Vagina (tissue), 2 donors: ENCODE data around the gene SEMA4D. TPM values are rescaled to one million over a fixed set of nuclear protein-coding genes. Genes with fewer than 3 reads are reported as not detected.

ENCODE experiments used
- DNase-seq, 2 donors: peaks; one replicate each; pipeline ENCODE4 v3.0.0-alpha.2; 2017; ENCODE audit errors: extremely low spot score in 2 of 2
- H3K27ac ChIP-seq: fragments of 200-600 bp; sonication (generic); one replicate; pipeline ENCODE4 v1.5.1; 2019
- H3K27me3 ChIP-seq: fragments of 200-600 bp; sonication (generic); one replicate; pipeline ENCODE4 v1.5.1; 2019
- H3K36me3 ChIP-seq, 2 donors: fragments of 200-600 bp; sonication (generic); one replicate each; pipeline ENCODE4 v1.5.1; 2017 to 2019
- H3K4me1 ChIP-seq: fragments of 200-600 bp; sonication (generic); one replicate; pipeline ENCODE4 v1.5.1; 2019
- H3K4me3 ChIP-seq, 2 donors: fragments of 200-600 bp; sonication (generic); 1 replicate in 1 of 2; 2 replicates in 1 of 2; pipeline ENCODE4 v1.5.1; 2016 to 2019
- H3K9me3 ChIP-seq: fragments of 200-600 bp; sonication (generic); one replicate; pipeline ENCODE4 v1.5.1; 2019
- POLR2A ChIP-seq, 2 donors: fragments of 450-650 bp; IDR thresholded peaks; one replicate each; pipeline ENCODE4 v1.6.1; 2017; ENCODE audit warnings: antibody characterized with exemption in 2 of 2, mild to moderate bottlenecking in 2 of 2, moderate library complexity in 2 of 2
- POLR2AphosphoS5 ChIP-seq, 2 donors: sonication (generic); formaldehyde crosslinking; IDR thresholded peaks; one replicate each; pipeline ENCODE4 v1.9.0; 2017; ENCODE audit warnings: antibody characterized with exemption in 2 of 2, mild to moderate bottlenecking in 2 of 2, low read depth in 1 of 2; ENCODE audit not compliant: insufficient read depth in 1 of 2
- intact Hi-C: fragments of 100-400 bp; cut with DNase I; formaldehyde crosslinking; loops from one replicate; pipeline ENCODE4 v1.15.1; 2023
- total RNA-seq: library from RNA; depleted of rRNA; stranded (reverse); fragments of >200 nt; gene quantifications from one replicate; pipeline ENCODE4 v1.2.3, GENCODE V29; 2016
- TF ChIP-seq, protein P1 (sequence below), 3 experiments: fragments of 450-650 bp in 2 of 3; fragments of 200-600 bp in 1 of 3; sonication (generic) in 1 of 3; IDR thresholded peaks; one replicate each; pipeline ENCODE4 v1.5.1; 2017 to 2019; ENCODE audit warnings: antibody characterized with exemption in 3 of 3, mild to moderate bottlenecking in 2 of 3, moderate library complexity in 2 of 3

The SEMA4D gene
- total RNA-seq, 1 donor from 2014 or later = 39.3 TPM

DNA sequence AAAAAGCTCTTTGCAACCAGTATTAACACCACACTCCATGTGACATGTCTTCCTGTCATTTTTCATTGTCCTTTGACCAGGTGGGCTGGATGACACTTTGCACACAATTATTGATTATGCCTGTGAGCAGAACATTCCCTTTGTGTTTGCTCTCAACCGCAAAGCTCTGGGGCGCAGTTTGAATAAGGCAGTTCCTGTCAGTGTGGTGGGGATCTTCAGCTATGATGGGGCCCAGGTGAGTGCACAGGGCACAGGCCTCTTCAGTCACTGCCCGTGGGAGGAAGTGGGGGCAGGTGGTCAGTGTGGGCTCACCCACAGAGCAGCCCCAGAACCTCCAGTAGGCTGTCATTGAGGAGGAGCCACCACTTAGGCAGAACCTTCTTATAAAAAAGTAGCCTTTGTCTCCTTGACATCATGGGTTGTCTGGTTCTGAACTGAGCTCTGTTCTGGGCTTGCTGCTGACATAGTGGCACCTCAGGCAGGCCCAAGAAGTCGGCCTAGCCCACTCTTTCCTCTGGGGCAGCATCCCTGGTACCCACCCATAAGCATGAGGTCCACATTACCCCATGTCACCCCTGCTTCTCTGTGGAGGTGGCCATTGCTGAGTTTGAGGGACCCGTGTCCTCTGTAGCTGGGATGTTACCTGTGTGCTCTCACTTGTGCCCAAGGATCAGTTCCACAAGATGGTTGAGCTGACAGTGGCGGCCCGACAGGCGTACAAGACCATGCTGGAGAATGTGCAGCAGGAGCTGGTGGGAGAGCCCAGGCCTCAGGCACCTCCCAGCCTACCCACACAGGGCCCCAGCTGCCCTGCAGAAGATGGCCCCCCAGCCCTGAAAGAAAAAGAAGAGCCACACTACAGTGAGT lies 140.3 kb downstream of the SEMA4D start:
- intact Hi-C loops = no loop called here
- Histone ChIP-seq H3K27me3 (no peaks in the 10 kb centered on the region), H3K4me3 (no peak overlapping the region), H3K27ac (no peak overlapping the region), H3K36me3 (peaks cover 0 to 93% of the 10 kb centered on the region in 2 donors), H3K9me3 (no peaks in the 10 kb centered on the region), H3K4me1 (peaks cover 9% of the 10 kb centered on the region)
- no peak for TF ChIP-seq POLR2AphosphoS5 (IDR thresholded peaks at IDR 0.05; ENCODE audit: insufficient read depth in 1 of 2, low read depth in 1 of 2)
- no peak for TF ChIP-seq POLR2A (IDR thresholded peaks at IDR 0.05)
- TF ChIP-seq, protein P1, sequence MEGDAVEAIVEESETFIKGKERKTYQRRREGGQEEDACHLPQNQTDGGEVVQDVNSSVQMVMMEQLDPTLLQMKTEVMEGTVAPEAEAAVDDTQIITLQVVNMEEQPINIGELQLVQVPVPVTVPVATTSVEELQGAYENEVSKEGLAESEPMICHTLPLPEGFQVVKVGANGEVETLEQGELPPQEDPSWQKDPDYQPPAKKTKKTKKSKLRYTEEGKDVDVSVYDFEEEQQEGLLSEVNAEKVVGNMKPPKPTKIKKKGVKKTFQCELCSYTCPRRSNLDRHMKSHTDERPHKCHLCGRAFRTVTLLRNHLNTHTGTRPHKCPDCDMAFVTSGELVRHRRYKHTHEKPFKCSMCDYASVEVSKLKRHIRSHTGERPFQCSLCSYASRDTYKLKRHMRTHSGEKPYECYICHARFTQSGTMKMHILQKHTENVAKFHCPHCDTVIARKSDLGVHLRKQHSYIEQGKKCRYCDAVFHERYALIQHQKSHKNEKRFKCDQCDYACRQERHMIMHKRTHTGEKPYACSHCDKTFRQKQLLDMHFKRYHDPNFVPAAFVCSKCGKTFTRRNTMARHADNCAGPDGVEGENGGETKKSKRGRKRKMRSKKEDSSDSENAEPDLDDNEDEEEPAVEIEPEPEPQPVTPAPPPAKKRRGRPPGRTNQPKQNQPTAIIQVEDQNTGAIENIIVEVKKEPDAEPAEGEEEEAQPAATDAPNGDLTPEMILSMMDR (IDR thresholded peaks at IDR 0.05) = no peak
- peak; percentile 79 to 80 for DNase-seq

DNA sequence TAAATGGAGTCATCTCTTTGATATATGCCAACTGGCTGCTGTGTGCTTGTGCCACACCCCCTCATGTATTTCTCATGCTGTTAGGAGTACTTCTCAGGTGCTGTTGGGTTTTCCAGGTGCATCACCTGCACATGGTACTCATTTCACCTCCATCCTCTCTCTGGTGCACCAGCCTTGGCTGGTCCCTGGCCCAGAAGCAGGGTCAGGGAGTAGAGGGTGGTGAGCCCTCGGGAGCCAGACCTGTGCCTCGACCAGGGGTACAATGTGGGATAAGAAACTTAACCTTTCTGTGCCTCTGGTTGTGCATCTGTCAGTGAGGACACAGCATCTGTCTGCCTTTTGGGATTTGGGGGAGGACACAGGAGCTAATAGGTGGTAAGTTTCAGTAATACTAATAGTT lies 141.1 kb downstream of the SEMA4D start:
- Histone ChIP-seq H3K4me3 (no peak overlapping the region), H3K27ac (no peak overlapping the region), H3K4me1 (peaks cover 9% of the 10 kb centered on the region), H3K36me3 (peaks cover 0 to 96% of the 10 kb centered on the region in 2 donors), H3K9me3 (no peaks in the 10 kb centered on the region), H3K27me3 (no peaks in the 10 kb centered on the region)
- no peak for DNase-seq
- intact Hi-C loops = no loop called here
- no peak for TF ChIP-seq POLR2AphosphoS5 (IDR thresholded peaks at IDR 0.05; ENCODE audit: insufficient read depth in 1 of 2, low read depth in 1 of 2)
- TF ChIP-seq POLR2A (IDR thresholded peaks at IDR 0.05) = no peak
- TF ChIP-seq, protein P1 (IDR thresholded peaks at IDR 0.05) = no peak

DNA sequence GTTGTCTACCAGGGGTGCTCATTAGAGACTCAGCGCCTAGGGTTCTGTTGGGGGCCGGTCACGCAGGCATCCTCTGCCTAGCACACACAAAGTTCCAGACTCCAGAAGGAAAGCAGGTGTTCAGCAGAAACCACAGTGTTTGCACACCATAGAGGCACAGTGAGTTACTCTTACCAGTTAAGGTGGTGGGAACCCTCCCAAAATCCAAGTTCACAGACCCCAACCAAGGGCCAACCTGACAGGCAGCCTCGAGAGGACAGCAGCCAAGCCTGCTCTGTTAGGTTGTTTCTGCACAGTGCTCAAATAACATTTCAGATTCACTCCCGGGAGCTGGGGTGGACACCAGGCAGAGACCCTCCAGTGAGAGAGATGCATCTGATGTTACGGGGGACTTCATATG lies 143.4 kb downstream of the SEMA4D start:
- H3K27ac ChIP-seq = no peak overlapping the region
- intact Hi-C loops = no loop called here
- H3K4me3 ChIP-seq = no peak overlapping the region
- no peak for DNase-seq
- no peaks in the 10 kb centered on the region for H3K9me3 ChIP-seq
- TF ChIP-seq POLR2A (IDR thresholded peaks at IDR 0.05) (no peak), POLR2AphosphoS5 (IDR thresholded peaks at IDR 0.05; ENCODE audit: insufficient read depth in 1 of 2, low read depth in 1 of 2) (no peak)
- TF ChIP-seq, protein P1 (IDR thresholded peaks at IDR 0.05) = no peak
- H3K4me1 ChIP-seq = no peaks in the 10 kb centered on the region
- H3K36me3 ChIP-seq = peaks cover 0 to 97% of the 10 kb centered on the region in 2 donors
- no peaks in the 10 kb centered on the region for H3K27me3 ChIP-seq

DNA sequence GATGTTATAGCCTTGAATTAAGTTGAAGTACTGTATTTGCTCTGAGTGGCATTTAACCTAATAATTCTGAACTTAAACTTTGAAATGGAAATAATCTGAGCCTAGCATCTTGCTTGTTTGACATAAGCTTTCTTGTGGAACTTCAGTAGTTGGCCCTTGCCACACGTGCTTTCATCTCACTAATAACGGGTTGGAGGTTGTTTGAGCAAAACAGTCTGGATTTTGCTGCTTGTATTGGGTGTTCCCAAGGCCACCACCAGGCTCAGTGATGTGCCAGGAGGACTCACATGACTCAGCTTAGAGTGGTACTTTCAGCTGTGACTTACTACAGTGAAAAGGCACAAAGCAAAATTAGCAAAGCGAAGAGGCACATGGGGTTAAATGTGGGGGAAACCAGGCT lies 143.9 kb downstream of the SEMA4D start:
- Histone ChIP-seq H3K9me3 (no peaks in the 10 kb centered on the region), H3K36me3 (peaks cover 0 to 95% of the 10 kb centered on the region in 2 donors), H3K4me1 (no peaks in the 10 kb centered on the region), H3K4me3 (no peak overlapping the region), H3K27ac (no peak overlapping the region), H3K27me3 (no peaks in the 10 kb centered on the region)
- TF ChIP-seq, protein P1 (IDR thresholded peaks at IDR 0.05) = no peak
- no peak for TF ChIP-seq POLR2A (IDR thresholded peaks at IDR 0.05)
- no peak for TF ChIP-seq POLR2AphosphoS5 (IDR thresholded peaks at IDR 0.05; ENCODE audit: insufficient read depth in 1 of 2, low read depth in 1 of 2)
- intact Hi-C loops = no loop called here
- no peak for DNase-seq
